Keratinocyte (primary cell): Measurements from ENCODE around the gene CERS1.

Source experiments
- EZH2 ChIP-seq: IDR thresholded peaks from one replicate; pipeline ENCODE4 v1.6.1; 2012; ENCODE audit warnings: inconsistent platforms, mild to moderate bottlenecking, low read length, moderate library complexity
- TF ChIP-seq, protein P1 (sequence below), 3 experiments: IDR thresholded peaks in 1 of 3; conservative IDR thresholded peaks in 1 of 3; optimal IDR thresholded peaks in 1 of 3; 2 replicates in 2 of 3; 3 replicates in 1 of 3; pipeline versions ENCODE3 to v1.5.1; 2011; ENCODE audit warnings: low read length in 3 of 3, mild to moderate bottlenecking in 3 of 3, moderate library complexity in 2 of 3, control low read depth in 1 of 3, inconsistent platforms in 1 of 3; ENCODE audit not compliant: insufficient read depth in 2 of 3; ENCODE audit errors: extremely low read depth in 1 of 3

DNA sequence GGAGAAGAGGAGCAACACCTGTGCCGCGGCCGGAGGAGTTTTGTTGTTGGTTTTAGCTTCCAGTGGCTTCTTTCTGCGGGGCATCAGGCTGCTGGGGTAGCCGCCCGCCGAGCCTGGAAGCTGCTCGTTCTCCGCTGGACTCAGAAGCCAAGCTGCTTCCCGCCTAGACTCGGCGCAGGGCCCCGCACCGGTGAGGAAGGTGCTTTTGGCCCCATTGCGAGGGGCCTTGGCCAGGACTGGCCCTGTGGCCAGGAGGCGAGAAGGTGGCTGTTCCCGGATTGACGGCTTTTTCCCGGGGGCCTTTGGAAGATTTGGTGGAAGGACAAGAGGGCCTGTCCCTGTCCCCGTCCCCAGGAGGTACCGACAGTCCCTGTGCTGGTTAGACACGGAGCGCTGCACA lies 28.8 kb downstream of the CERS1 start:
- TF ChIP-seq, protein P1, sequence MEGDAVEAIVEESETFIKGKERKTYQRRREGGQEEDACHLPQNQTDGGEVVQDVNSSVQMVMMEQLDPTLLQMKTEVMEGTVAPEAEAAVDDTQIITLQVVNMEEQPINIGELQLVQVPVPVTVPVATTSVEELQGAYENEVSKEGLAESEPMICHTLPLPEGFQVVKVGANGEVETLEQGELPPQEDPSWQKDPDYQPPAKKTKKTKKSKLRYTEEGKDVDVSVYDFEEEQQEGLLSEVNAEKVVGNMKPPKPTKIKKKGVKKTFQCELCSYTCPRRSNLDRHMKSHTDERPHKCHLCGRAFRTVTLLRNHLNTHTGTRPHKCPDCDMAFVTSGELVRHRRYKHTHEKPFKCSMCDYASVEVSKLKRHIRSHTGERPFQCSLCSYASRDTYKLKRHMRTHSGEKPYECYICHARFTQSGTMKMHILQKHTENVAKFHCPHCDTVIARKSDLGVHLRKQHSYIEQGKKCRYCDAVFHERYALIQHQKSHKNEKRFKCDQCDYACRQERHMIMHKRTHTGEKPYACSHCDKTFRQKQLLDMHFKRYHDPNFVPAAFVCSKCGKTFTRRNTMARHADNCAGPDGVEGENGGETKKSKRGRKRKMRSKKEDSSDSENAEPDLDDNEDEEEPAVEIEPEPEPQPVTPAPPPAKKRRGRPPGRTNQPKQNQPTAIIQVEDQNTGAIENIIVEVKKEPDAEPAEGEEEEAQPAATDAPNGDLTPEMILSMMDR (optimal IDR thresholded peaks at IDR 0.05 in 1 of 3, IDR thresholded peaks at IDR 0.05 in 1 of 3, conservative IDR thresholded peaks at IDR 0.05 in 1 of 3; ENCODE audit: extremely low read depth in 1 of 3, insufficient read depth in 2 of 3, low read length in 3 of 3): no peak
- TF ChIP-seq EZH2: no peak
